HL-60 (cell line): ENCODE data around the gene FAM120A.
A peak's percentile ranks its signal among the peaks of the same experiment; 100 is the strongest.

Source experiments
- DNase-seq, 2 experiments: peaks; one replicate each; pipeline ENCODE4 v3.0.0-alpha.2; 2010 to 2020; ENCODE audit warnings: low read depth in 1 of 2, low spot score in 1 of 2
- H3K27ac ChIP-seq: fragments of 250-450 bp; sonication (Bioruptor Pico); replicated peaks from 2 replicates; pipeline ENCODE4 v1.5.1; 2020; ENCODE audit warnings: mild to moderate bottlenecking, moderate library complexity
- H3K27me3 ChIP-seq: fragments of 250-450 bp; sonication (Bioruptor Pico); 2 replicates; pipeline ENCODE4 v1.5.1; 2021; ENCODE audit warnings: mild to moderate bottlenecking, moderate library complexity; ENCODE audit not compliant: insufficient read depth, poor library complexity, severe bottlenecking
- H3K4me3 ChIP-seq: replicated peaks from 2 replicates; pipeline ENCODE4 v1.5.1; 2011; ENCODE audit warnings: mild to moderate bottlenecking, control low read depth, low read length; ENCODE audit not compliant: insufficient read depth
- CTCF ChIP-seq: IDR thresholded peaks from one replicate; pipeline ENCODE4 v1.5.1; 2011; ENCODE audit warnings: low read length, control low read depth, inconsistent platforms; ENCODE audit not compliant: insufficient read depth
- GABPA ChIP-seq: IDR thresholded peaks from 2 replicates; pipeline ENCODE4 v1.6.1; 2012; ENCODE audit warnings: low read depth
- POLR2AphosphoS5 ChIP-seq: IDR thresholded peaks from 2 replicates; pipeline ENCODE4 v1.6.1; 2012; ENCODE audit warnings: low read depth
- REST ChIP-seq: IDR thresholded peaks from 2 replicates; pipeline ENCODE4 v1.6.1; 2012; ENCODE audit warnings: low read depth; ENCODE audit not compliant: insufficient replicate concordance
- SPI1 ChIP-seq: IDR thresholded peaks from 2 replicates; pipeline ENCODE4 v1.6.1; 2012; ENCODE audit warnings: low read depth, mild to moderate bottlenecking, borderline replicate concordance

FAM120A gene

GRCh38 chr9:93536167-93536566 is 84.7 kb downstream of the FAM120A start:
- TF ChIP-seq POLR2AphosphoS5 (no peak), CTCF (no peak), SPI1 (no peak), GABPA (no peak), REST (no peak)
- no peaks in the 10 kb centered on the region for H3K27me3 ChIP-seq
- no peak for DNase-seq

GRCh38 chr9:93536874-93537273 is 85.4 kb downstream of the FAM120A start:
- Histone ChIP-seq H3K27ac (no peak overlapping the region), H3K4me3 (no peak overlapping the region), H3K27me3 (no peaks in the 10 kb centered on the region)
- peak in 1 of 2 experiments; percentile 7 for DNase-seq
- TF ChIP-seq REST (no peak), POLR2AphosphoS5 (no peak), SPI1 (no peak), GABPA (no peak), CTCF (no peak)

More at GRCh38 chr9:93536167-93536566, 84.7 kb downstream of the FAM120A start:
- Histone ChIP-seq H3K4me3 (no peak overlapping the region), H3K27ac (no peak overlapping the region)

- no peak for DNase-seq
- Histone ChIP-seq H3K27me3 (no peaks in the 10 kb centered on the region), H3K27ac (no peak overlapping the region), H3K4me3 (no peak overlapping the region)
- no peak for TF ChIP-seq SPI1
- TF ChIP-seq REST: no peak
- TF ChIP-seq CTCF: no peak
- no peak for TF ChIP-seq POLR2AphosphoS5
- TF ChIP-seq GABPA: no peak
These were observed 88.8 kb downstream of the FAM120A start for GRCh38 chr9:93540305-93540704.
